ENCODE measurements around the gene MUC15. TPM values are rescaled to one million over a fixed set of nuclear protein-coding genes. Genes with fewer than 3 reads are reported as not detected.

The MUC15 gene
- total and polyA plus RNA-seq, 2 of the 4 experiments (the other 2 are of a cell fraction): not detected

DNA sequence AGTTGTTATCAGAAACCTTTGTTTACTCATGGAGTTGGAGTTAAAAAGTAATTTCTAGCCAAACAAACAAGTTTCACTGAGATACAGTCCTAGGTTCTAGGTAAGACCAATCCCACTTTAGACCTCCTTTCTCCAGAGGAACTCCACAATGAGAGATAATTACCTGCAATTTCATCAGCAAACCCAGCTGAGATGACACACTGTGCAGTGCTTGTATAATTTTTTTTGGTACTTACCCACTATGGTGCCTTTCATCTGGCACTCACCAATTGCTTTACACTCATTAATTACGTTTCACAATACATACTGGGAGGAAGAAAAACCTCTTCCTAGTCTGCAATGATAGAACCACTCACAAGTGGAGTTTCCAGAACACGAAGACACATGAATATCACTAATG lies 1.8 kb upstream of the MUC15 start:
- Histone ChIP-seq H4K5ac (ENCODE audit: low read depth, low read length) (no peak overlapping the region), H3K4me2 (ENCODE audit: low read depth, low read length) (no peak overlapping the region), H3K36me3 (ENCODE audit: control insufficient read depth, insufficient read depth, low read length) (no peaks in the 10 kb centered on the region), H3K18ac (ENCODE audit: low read depth, low read length) (no peak overlapping the region), H2BK20ac (ENCODE audit: low read depth, low read length) (no peak overlapping the region), H3K4me3 (ENCODE audit: insufficient read depth, low read depth, low read length) (no peak overlapping the region), H3K27me3 (ENCODE audit: control insufficient read depth, insufficient read depth, low read length) (no peaks in the 10 kb centered on the region), H4K91ac (ENCODE audit: insufficient read depth, low read depth, low read length) (no peak overlapping the region), H2AFZ (replicated peaks; ENCODE audit: low read length, poor library complexity) (no peak overlapping the region), H2AK5ac (ENCODE audit: low read depth, low read length) (no peak overlapping the region), H3K9me3 (ENCODE audit: control insufficient read depth, insufficient read depth, low read length) (no peaks in the 10 kb centered on the region), H3K79me1 (ENCODE audit: low read depth in 1 of 2, low read length in 2 of 2) (no peaks in the 10 kb centered on the region), H2BK15ac (ENCODE audit: low read depth, low read length) (no peak overlapping the region), H4K20me1 (ENCODE audit: insufficient read depth, low read length) (no peaks in the 10 kb centered on the region), H3K14ac (replicated peaks; ENCODE audit: low read depth, low read length) (no peak overlapping the region), H2AK9ac (replicated peaks; ENCODE audit: low read depth, low read length, poor library complexity) (no peak overlapping the region), H3K23ac (ENCODE audit: low read depth, low read length) (no peak overlapping the region), H3K27ac (ENCODE audit: insufficient read depth, low read length) (no peak overlapping the region), H3K56ac (ENCODE audit: extremely low read depth, insufficient read depth, low read length) (no peak overlapping the region), H3K4ac (ENCODE audit: low read depth, low read length) (no peak overlapping the region), H3K9me1 (ENCODE audit: insufficient read depth, low read length) (no peaks in the 10 kb centered on the region), H3K9ac (ENCODE audit: low read depth, low read length) (no peak overlapping the region), H2BK5ac (ENCODE audit: low read depth, low read length, poor library complexity, severe bottlenecking) (no peak overlapping the region), H3K4me1 (ENCODE audit: control insufficient read depth, insufficient read depth, low read length) (no peaks in the 10 kb centered on the region), H2BK120ac (ENCODE audit: low read depth, low read length) (no peak overlapping the region), H4K8ac (ENCODE audit: low read depth in 2 of 2, low read length in 2 of 2) (no peak overlapping the region)
- dilution Hi-C loops (cut with HindIII; ENCODE audit: low sequenced_read_pairs, unreplicated experiment): no loop called here
- TF ChIP-seq RAD21 (IDR thresholded peaks at IDR 0.05; ENCODE audit: low read length): no peak
- no peak for TF ChIP-seq ELK1 (IDR thresholded peaks at IDR 0.05; ENCODE audit: borderline replicate concordance, low read depth, low read length)
- TF ChIP-seq CEBPB (IDR thresholded peaks at IDR 0.05; ENCODE audit: low read depth, low read length): no peak
- TF ChIP-seq MXI1 (IDR thresholded peaks at IDR 0.05; ENCODE audit: borderline replicate concordance, low read depth, low read length): no peak
- no peak for TF ChIP-seq POLR2A (IDR thresholded peaks at IDR 0.05; ENCODE audit: low read depth, low read length)
- TF ChIP-seq CHD1 (IDR thresholded peaks at IDR 0.05; ENCODE audit: low read depth, low read length): no peak
- no peak for TF ChIP-seq FOS (IDR thresholded peaks at IDR 0.05; ENCODE audit: low read depth, low read length)
- TF ChIP-seq, protein P1, sequence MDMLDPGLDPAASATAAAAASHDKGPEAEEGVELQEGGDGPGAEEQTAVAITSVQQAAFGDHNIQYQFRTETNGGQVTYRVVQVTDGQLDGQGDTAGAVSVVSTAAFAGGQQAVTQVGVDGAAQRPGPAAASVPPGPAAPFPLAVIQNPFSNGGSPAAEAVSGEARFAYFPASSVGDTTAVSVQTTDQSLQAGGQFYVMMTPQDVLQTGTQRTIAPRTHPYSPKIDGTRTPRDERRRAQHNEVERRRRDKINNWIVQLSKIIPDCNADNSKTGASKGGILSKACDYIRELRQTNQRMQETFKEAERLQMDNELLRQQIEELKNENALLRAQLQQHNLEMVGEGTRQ (IDR thresholded peaks at IDR 0.05; ENCODE audit: low read depth, low read length): no peak
- TF ChIP-seq SMC3 (IDR thresholded peaks at IDR 0.05; ENCODE audit: low read depth, low read length): no peak
- no peak for TF ChIP-seq CTCF (conservative IDR thresholded peaks at IDR 0.05; ENCODE audit: low read depth, low read length)
- TF ChIP-seq BHLHE40 (IDR thresholded peaks at IDR 0.05; ENCODE audit: low read depth, low read length): no peak
- no peak for TF ChIP-seq RFX5 (IDR thresholded peaks at IDR 0.05; ENCODE audit: low read depth, low read length)
- TF ChIP-seq NFE2L2 (IDR thresholded peaks at IDR 0.05; ENCODE audit: low read depth, low read length): no peak
- no peak for TF ChIP-seq MAZ (IDR thresholded peaks at IDR 0.05; ENCODE audit: borderline replicate concordance, low read depth, low read length)
- no peak for TF ChIP-seq MAFK (IDR thresholded peaks at IDR 0.05; ENCODE audit: low read depth, low read length)
- no peak for TF ChIP-seq RCOR1 (IDR thresholded peaks at IDR 0.05; ENCODE audit: insufficient replicate concordance, low read length)
- intact Hi-C loops (cut with micrococcal nuclease): no loop called here
- in situ Hi-C loops (cut with MboI; ENCODE audit: low sequenced_read_pairs): no loop called here
- ChIA-PET POLR2A (ENCODE audit: unreplicated experiment) (no interaction called here), CTCF (no interaction called here)
- DNase-seq (no peak), ATAC-seq (ENCODE audit: low read depth) (no peak)
- no CpG with 5 or more reads among the region's 2 CpGs for WGBS, 2 experiments (ENCODE audit: extremely low coverage in 2 of 2, insufficient read length in 1 of 2)
- no TSS peak for BruUV-seq (replicated peaks)

Measured in IMR-90 (cell line).